ENCODE results near the gene C2orf69. TPM values are rescaled to one million over a fixed set of nuclear protein-coding genes. Genes with fewer than 3 reads are reported as not detected.
A peak's percentile ranks its signal among the peaks of the same experiment; 100 is the strongest.

Gene C2orf69
- total and polyA plus RNA-seq, 2 of the 8 experiments (the other 6 are each of a cell fraction or from before 2014, with no cell fraction given) = 3.9 to 32.0 TPM

DNA sequence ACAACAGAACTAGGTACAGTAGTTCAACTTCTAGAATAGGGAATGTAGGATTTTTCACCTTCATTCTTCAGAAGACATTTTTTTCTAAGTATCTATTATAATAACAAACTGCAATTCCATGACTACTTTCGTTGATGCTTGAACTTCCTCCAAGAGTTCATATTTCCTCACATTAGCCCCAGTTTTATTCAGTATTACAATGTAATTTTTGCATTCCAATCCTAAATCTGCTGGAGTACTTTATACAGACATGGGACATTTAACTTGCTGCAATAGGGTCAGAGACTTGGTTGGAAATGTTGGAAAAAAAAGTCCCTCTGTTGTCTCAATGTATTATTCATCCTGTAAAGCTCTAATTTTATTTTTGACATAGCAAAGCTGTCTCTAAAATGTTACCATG, 40.5 kb upstream of the C2orf69 start:
- Histone ChIP-seq H3K4ac (replicated peaks; ENCODE audit: insufficient read length, low read depth, low read length) (no peak overlapping the region), H4K20me1 (replicated peaks in 1 of 2; ENCODE audit: control insufficient read depth in 1 of 2, insufficient read depth in 2 of 2, low read length in 2 of 2) (no peaks in the 10 kb centered on the region), H3K36me3 (ENCODE audit: control insufficient read depth in 2 of 4, insufficient read depth in 4 of 4, low read length in 3 of 4) (peaks cover 0 to 3% (median 0%) of the 10 kb centered on the region in 4 experiments; a peak in 1 of 8 replicates), H3K9me3 (ENCODE audit: insufficient read depth in 2 of 2, low read depth in 1 of 2, low read length in 1 of 2) (peaks cover 14 to 18% of the 10 kb centered on the region in 2 experiments), H3K4me2 (ENCODE audit: insufficient read depth in 1 of 2, low read depth in 2 of 2, low read length in 2 of 2) (peak overlapping the region in 1 of 2 experiments; percentile 54; a peak in 1 of 4 replicates), H3K4me3 (ENCODE audit: extremely low read depth in 1 of 4, insufficient read depth in 2 of 4, low read depth in 3 of 4, low read length in 4 of 4) (no peak overlapping the region), H3K14ac (ENCODE audit: insufficient read length) (no peak overlapping the region), H2BK15ac (ENCODE audit: low read length) (no peak overlapping the region), H2BK120ac (replicated peaks; ENCODE audit: low read depth, low read length) (no peak overlapping the region), H3K27ac (ENCODE audit: low read depth, low read length) (no peak overlapping the region), H2BK5ac (ENCODE audit: low read depth, low read length) (no peak overlapping the region), H2AK5ac (ENCODE audit: low read depth, low read length) (no peak overlapping the region), H3K27me3 (replicated peaks in 1 of 4; ENCODE audit: control insufficient read depth in 3 of 4, extremely low read depth in 1 of 4, insufficient read depth in 3 of 4, low read length in 3 of 4) (no peaks in the 10 kb centered on the region), H4K8ac (ENCODE audit: extremely low read depth, insufficient read depth, low read length) (no peak overlapping the region), H3K23ac (ENCODE audit: insufficient read length) (no peak overlapping the region), H4K91ac (replicated peaks; ENCODE audit: insufficient read length, low read length) (no peak overlapping the region), H3K9ac (replicated peaks in 1 of 4; ENCODE audit: extremely low read depth in 1 of 4, low read depth in 3 of 4, low read length in 3 of 4) (no peak overlapping the region), H3K79me1 (ENCODE audit: low read depth, low read length) (no peaks in the 10 kb centered on the region), H3K79me2 (ENCODE audit: control insufficient read depth in 1 of 2, insufficient read depth in 2 of 2, low read length in 2 of 2) (no peaks in the 10 kb centered on the region), H3K18ac (ENCODE audit: extremely low read depth, low read length) (no peak overlapping the region), H4K5ac (ENCODE audit: insufficient read length, low read depth, low read length) (peak overlapping the region; percentile 66), H3K23me2 (ENCODE audit: low read depth, low read length) (0 out of 2 replicates have a peak, but pooled peaks cover 1% of the 10 kb centered on the region), H2BK20ac (ENCODE audit: low read length) (no peak overlapping the region), H2BK12ac (ENCODE audit: low read depth, low read length) (no peak overlapping the region), H3K4me1 (replicated peaks in 1 of 4; ENCODE audit: control insufficient read depth in 3 of 4, insufficient read depth in 4 of 4, low read length in 3 of 4) (peaks cover 0 to 18% (median 7%) of the 10 kb centered on the region in 4 experiments; a peak in 4 of 7 replicates), H3K56ac (replicated peaks; ENCODE audit: insufficient read length, low read depth, low read length) (no peak overlapping the region), H2AFZ (ENCODE audit: low read length) (no peak overlapping the region)
- DNase-seq (ENCODE audit: low read depth in 1 of 2, low spot score in 2 of 2) (no peak), FAIRE-seq (no peak)
- POLR2A ChIA-PET (ENCODE audit: partially characterized antibody) = no interaction called here
- CTCF ChIA-PET (ENCODE audit: partially characterized antibody) = interaction anchor here (1.3 kb wide), 1 partner anchor 31 kb away, joined by 3 read pairs; no protein-coding TSS in a partner anchor
- 79% methylated on average over 1 of the region's 1 CpG; no CpG with 5 or more reads in 1 of the 2 experiments for WGBS, 2 experiments (ENCODE audit: extremely low coverage in 1 of 2, insufficient coverage in 1 of 2, insufficient read length in 1 of 2, insufficient replicate concordance in 2 of 2, low coverage in 1 of 2, low lambda C conversion rate in 2 of 2, missing lambda C conversion rate in 1 of 2)
- no peak for TF ChIP-seq ZNF274 (IDR thresholded peaks at IDR 0.05; ENCODE audit: borderline replicate concordance, extremely low read depth, low read length)

All from H1 (cell line).